Keratinocyte (primary cell): ENCODE data around the gene IL12RB2. TPM values are rescaled to one million over a fixed set of nuclear protein-coding genes. Genes with fewer than 3 reads are reported as not detected.

Source experiments
- DNase-seq: peaks from one replicate; pipeline ENCODE4 v3.0.0-alpha.2; 2011; ENCODE audit warnings: low read depth, missing footprints, low spot score
- FAIRE-seq: peaks from 2 replicates; lab custom pipeline; 2011; peaks lifted over from hg19 to GRCh38; lab: Jason Lieb, UNC
- H2AFZ ChIP-seq: 2 replicates; pipeline ENCODE4 v1.6.0; 2012; ENCODE audit warnings: low read length, control low read depth, inconsistent platforms; ENCODE audit not compliant: control insufficient read depth
- H3K27ac ChIP-seq: 2 replicates; pipeline ENCODE4 v1.5.1; 2011; ENCODE audit warnings: low read length; ENCODE audit not compliant: control insufficient read depth, insufficient read depth
- H3K27me3 ChIP-seq: 3 replicates; pipeline ENCODE4 v1.6.0; 2011; ENCODE audit warnings: low read length; ENCODE audit not compliant: control insufficient read depth, insufficient read depth; ENCODE audit errors: extremely low read depth
- H3K36me3 ChIP-seq, 2 experiments: 2 replicates in 1 of 2; 3 replicates in 1 of 2; pipeline ENCODE4 v1.5.1; 2011; ENCODE audit warnings: low read length in 2 of 2, mild to moderate bottlenecking in 1 of 2; ENCODE audit not compliant: control insufficient read depth in 2 of 2, insufficient read depth in 2 of 2; ENCODE audit errors: extremely low read depth in 1 of 2
- H3K4me1 ChIP-seq: 3 replicates; pipeline ENCODE4 v1.5.1; 2011; ENCODE audit warnings: low read length; ENCODE audit not compliant: control insufficient read depth, insufficient read depth; ENCODE audit errors: extremely low read depth
- H3K4me2 ChIP-seq: 3 replicates; pipeline ENCODE4 v1.6.0; 2011; ENCODE audit warnings: low read depth, low read length; ENCODE audit not compliant: control insufficient read depth, insufficient read depth; ENCODE audit errors: extremely low read depth
- H3K4me3 ChIP-seq, 3 experiments: fragments of 200-600 bp in 1 of 3; sonication (generic) in 1 of 3; 2 replicates in 2 of 3; 3 replicates in 1 of 3; pipeline ENCODE4 v1.5.1; 2011 to 2016; ENCODE audit warnings: low read length in 3 of 3, mild to moderate bottlenecking in 3 of 3, control low read depth in 2 of 3, inconsistent platforms in 1 of 3, low read depth in 1 of 3, mixed read lengths in 1 of 3, mixed run types in 1 of 3, moderate library complexity in 1 of 3; ENCODE audit not compliant: control insufficient read depth in 2 of 3, insufficient read depth in 2 of 3; ENCODE audit errors: extremely low read depth in 1 of 3
- H3K79me2 ChIP-seq: 2 replicates; pipeline ENCODE4 v1.6.0; 2012; ENCODE audit warnings: low read length; ENCODE audit not compliant: control insufficient read depth, insufficient read depth
- H3K9ac ChIP-seq: 3 replicates; pipeline ENCODE4 v1.6.0; 2011; ENCODE audit warnings: low read length; ENCODE audit not compliant: control insufficient read depth, insufficient read depth; ENCODE audit errors: extremely low read depth
- H3K9me1 ChIP-seq: 3 replicates; pipeline ENCODE4 v1.6.0; 2011; ENCODE audit warnings: low read length; ENCODE audit not compliant: control insufficient read depth, insufficient read depth; ENCODE audit errors: extremely low read depth
- H3K9me3 ChIP-seq: 2 replicates; pipeline ENCODE4 v1.5.1; 2012; ENCODE audit warnings: low read depth, low read length; ENCODE audit not compliant: control insufficient read depth
- H4K20me1 ChIP-seq: 3 replicates; pipeline ENCODE4 v1.6.0; 2011; ENCODE audit warnings: low read length; ENCODE audit not compliant: control insufficient read depth, insufficient read depth; ENCODE audit errors: extremely low read depth
- EZH2 ChIP-seq: IDR thresholded peaks from one replicate; pipeline ENCODE4 v1.6.1; 2012; ENCODE audit warnings: inconsistent platforms, mild to moderate bottlenecking, low read length, moderate library complexity
- dilution Hi-C: fragments of 300-500 bp; cut with MboI; formaldehyde crosslinking; loops from one replicate; pipeline ENCODE4 v1.7.0; 2020; ENCODE audit warnings: low sequenced_read_pairs; ENCODE audit not compliant: extremely low pct_ligation_motif_present
- polyA plus RNA-seq, 5 experiments: library from polyadenylated mRNA; depleted of rRNA in 3 of 5; stranded (reverse) in 3 of 5; stranded (forward) in 1 of 5; unstranded in 1 of 5; fragments of >200 nt; gene quantifications; 1 replicate in 1 of 5; 2 replicates in 3 of 5; 3 replicates in 1 of 5; pipeline versions ENCODE4 v1.2.1 to v1.2.3, GENCODE V29; 2011 to 2012; ENCODE audit warnings: missing spikeins in 2 of 5, low read depth in 1 of 5, low replicate concordance in 1 of 5
- TF ChIP-seq, protein P1 (sequence below), 3 experiments: IDR thresholded peaks in 1 of 3; conservative IDR thresholded peaks in 1 of 3; optimal IDR thresholded peaks in 1 of 3; 2 replicates in 2 of 3; 3 replicates in 1 of 3; pipeline versions ENCODE3 to v1.5.1; 2011; ENCODE audit warnings: low read length in 3 of 3, mild to moderate bottlenecking in 3 of 3, moderate library complexity in 2 of 3, control low read depth in 1 of 3, inconsistent platforms in 1 of 3; ENCODE audit not compliant: insufficient read depth in 2 of 3; ENCODE audit errors: extremely low read depth in 1 of 3

Gene IL12RB2
- polyA plus RNA-seq, 1 donor (not counting 4 experiments of a cell fraction or from before 2014, with no cell fraction given), result 0.63 TPM

DNA sequence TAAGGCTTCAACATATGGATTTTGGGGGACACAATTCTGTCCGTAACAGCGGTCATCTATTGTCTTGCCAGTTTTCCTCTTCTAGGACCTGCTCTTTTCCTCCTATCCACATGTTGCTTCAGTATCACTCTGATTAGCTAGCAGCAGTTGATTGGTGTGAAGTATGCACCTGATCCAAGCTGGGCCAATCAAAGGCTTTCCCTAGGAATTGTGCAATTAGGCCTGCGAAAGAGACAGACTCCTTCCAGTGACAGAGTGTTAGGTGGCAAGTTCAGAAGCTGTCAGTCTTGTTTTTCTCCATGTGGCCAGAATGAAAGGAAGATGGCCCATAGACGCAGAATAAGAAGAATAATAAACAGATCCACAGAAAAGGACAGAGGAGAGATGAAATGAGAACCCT, 34.1 kb upstream of the IL12RB2 start:
- H3K79me2 ChIP-seq, result no peaks in the 10 kb centered on the region
- dilution Hi-C loops, result no loop called here

DNA sequence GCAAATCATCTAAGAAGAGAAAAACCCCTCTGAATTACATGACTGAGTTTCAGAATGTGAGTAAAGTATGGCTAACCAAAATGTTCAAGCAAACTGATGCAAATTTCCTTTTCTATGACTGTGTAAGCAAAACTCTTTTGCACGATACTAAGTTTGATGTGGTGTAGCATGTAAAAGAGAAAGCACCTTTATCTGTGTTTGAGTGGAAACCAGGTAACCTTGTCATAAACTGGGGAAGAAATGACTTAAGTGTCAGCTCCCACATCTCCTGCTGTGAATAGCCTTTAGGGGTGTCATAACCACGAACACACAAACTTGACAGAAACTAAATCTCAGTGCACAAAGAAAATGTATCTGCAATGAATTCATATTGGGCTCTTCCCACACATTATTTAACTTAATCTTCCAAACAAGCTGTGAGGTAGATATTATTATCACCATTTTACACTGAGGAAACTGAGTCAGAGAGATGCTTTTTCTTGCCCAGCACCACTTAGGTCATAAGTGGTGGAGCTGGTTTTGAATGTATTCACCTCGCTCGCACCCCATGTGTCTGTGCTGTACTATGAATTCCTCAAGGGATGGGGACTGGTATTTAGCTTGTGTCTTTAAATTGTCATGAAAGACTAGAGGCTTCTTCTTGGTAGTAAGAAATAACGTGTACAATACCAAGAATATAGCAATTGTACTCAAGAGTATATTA, 32.9 kb upstream of the IL12RB2 start:
- Histone ChIP-seq H2AFZ (no peak overlapping the region), H3K27ac (no peak overlapping the region), H3K36me3 (no peaks in the 10 kb centered on the region), H4K20me1 (no peaks in the 10 kb centered on the region), H3K27me3 (no peaks in the 10 kb centered on the region), H3K4me2 (no peak overlapping the region), H3K4me3 (no peak overlapping the region), H3K4me1 (no peaks in the 10 kb centered on the region), H3K9me3 (no peaks in the 10 kb centered on the region), H3K9me1 (no peaks in the 10 kb centered on the region), H3K9ac (no peak overlapping the region), H3K79me2 (no peaks in the 10 kb centered on the region)
- dilution Hi-C loops, result no loop called here
- FAIRE-seq, result no peak
- no peak for DNase-seq
- TF ChIP-seq, protein P1, sequence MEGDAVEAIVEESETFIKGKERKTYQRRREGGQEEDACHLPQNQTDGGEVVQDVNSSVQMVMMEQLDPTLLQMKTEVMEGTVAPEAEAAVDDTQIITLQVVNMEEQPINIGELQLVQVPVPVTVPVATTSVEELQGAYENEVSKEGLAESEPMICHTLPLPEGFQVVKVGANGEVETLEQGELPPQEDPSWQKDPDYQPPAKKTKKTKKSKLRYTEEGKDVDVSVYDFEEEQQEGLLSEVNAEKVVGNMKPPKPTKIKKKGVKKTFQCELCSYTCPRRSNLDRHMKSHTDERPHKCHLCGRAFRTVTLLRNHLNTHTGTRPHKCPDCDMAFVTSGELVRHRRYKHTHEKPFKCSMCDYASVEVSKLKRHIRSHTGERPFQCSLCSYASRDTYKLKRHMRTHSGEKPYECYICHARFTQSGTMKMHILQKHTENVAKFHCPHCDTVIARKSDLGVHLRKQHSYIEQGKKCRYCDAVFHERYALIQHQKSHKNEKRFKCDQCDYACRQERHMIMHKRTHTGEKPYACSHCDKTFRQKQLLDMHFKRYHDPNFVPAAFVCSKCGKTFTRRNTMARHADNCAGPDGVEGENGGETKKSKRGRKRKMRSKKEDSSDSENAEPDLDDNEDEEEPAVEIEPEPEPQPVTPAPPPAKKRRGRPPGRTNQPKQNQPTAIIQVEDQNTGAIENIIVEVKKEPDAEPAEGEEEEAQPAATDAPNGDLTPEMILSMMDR (optimal IDR thresholded peaks at IDR 0.05 in 1 of 3, IDR thresholded peaks at IDR 0.05 in 1 of 3, conservative IDR thresholded peaks at IDR 0.05 in 1 of 3; ENCODE audit: extremely low read depth in 1 of 3, insufficient read depth in 2 of 3, low read length in 3 of 3), result no peak
- no peak for TF ChIP-seq EZH2

More for the DNA sequence above, 34.1 kb upstream of the IL12RB2 start:
- Histone ChIP-seq H3K36me3 (no peaks in the 10 kb centered on the region), H3K9me3 (no peaks in the 10 kb centered on the region), H4K20me1 (no peaks in the 10 kb centered on the region), H2AFZ (no peak overlapping the region), H3K9me1 (no peaks in the 10 kb centered on the region), H3K4me3 (no peak overlapping the region), H3K9ac (no peak overlapping the region), H3K27ac (no peak overlapping the region), H3K4me1 (no peaks in the 10 kb centered on the region), H3K4me2 (no peak overlapping the region), H3K27me3 (no peaks in the 10 kb centered on the region)
- DNase-seq (no peak), FAIRE-seq (no peak)
- TF ChIP-seq, protein P1 (optimal IDR thresholded peaks at IDR 0.05 in 1 of 3, IDR thresholded peaks at IDR 0.05 in 1 of 3, conservative IDR thresholded peaks at IDR 0.05 in 1 of 3; ENCODE audit: extremely low read depth in 1 of 3, insufficient read depth in 2 of 3, low read length in 3 of 3), result no peak
- TF ChIP-seq EZH2, result no peak
